ENCODE data around the gene FAM83C. TPM values are rescaled to one million over a fixed set of nuclear protein-coding genes. Genes with fewer than 3 reads are reported as not detected.

Gene FAM83C
- total and polyA plus RNA-seq, 9 of the 15 experiments (the other 6 are each of a cell fraction or from before 2014, with no cell fraction given), result not detected

DNA sequence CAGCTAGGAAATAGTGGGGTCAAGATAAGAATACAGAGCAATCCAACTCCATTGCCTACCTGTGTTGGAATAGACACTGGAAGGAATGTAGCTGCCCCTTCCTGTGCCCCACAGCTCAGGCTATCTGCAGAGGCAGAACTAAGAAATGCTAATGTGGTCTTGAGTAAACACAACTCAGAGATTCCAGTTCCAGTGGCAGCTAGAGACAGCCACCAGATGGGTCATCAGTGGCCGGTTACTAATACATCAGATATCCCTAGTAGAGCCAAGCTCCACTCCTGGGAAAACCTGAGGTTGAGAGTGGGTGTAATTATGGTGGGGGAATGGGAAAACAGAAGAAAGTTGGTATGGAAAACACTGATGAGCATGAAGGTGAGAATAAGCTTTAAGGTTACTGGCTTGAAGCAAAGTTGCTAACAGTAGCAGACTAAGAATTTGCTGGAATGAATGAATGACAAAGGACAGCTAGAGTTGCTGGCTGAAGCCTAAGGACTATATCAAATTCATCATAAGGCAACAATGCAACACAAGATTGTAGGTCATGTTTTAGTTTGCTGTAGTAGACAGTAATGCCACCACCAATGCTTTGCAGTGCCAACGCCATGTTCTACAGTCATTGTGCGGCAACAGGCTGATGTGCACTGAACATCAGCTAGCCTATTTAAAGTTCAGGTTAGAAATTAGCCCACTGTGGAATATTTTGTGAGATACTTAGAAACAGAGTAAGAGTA is 28.3 kb upstream of the FAM83C start:
- Histone ChIP-seq H3K4me3 (no peak overlapping the region), H3K27me3 (ENCODE audit: control insufficient read depth in 2 of 2, insufficient read depth in 2 of 2, low read length in 2 of 2) (no peaks in the 10 kb centered on the region), H3K4me1 (replicated peaks in 1 of 2; ENCODE audit: control insufficient read depth in 2 of 2, insufficient read depth in 2 of 2, low read length in 2 of 2) (peaks cover 4 to 9% of the 10 kb centered on the region in 2 experiments; a peak in 4 of 5 replicates), H3K36me3 (ENCODE audit: control insufficient read depth, insufficient read depth, low read length) (peaks cover 9% of the 10 kb centered on the region; the same call in 2 of the 3 replicates), H3K4me2 (ENCODE audit: insufficient read depth, low read length) (no peak overlapping the region), H3K9me1 (ENCODE audit: control insufficient read depth, insufficient read depth, low read length) (no peaks in the 10 kb centered on the region), H3K79me2 (ENCODE audit: control insufficient read depth, insufficient read depth, low read length) (no peaks in the 10 kb centered on the region), H4K20me1 (replicated peaks; ENCODE audit: control insufficient read depth, insufficient read depth, low read length) (no peaks in the 10 kb centered on the region), H3K27ac (ENCODE audit: extremely low read depth, low read depth, low read length) (no peak overlapping the region), H2AFZ (ENCODE audit: low read depth, low read length) (no peak overlapping the region), H3K9me3 (replicated peaks; ENCODE audit: control insufficient read depth, insufficient read depth, low read depth, low read length) (no peaks in the 10 kb centered on the region), H3K9ac (ENCODE audit: insufficient read depth in 1 of 2, low read depth in 2 of 2, low read length in 2 of 2) (no peak overlapping the region)
- FAIRE-seq (no peak), DNase-seq (ENCODE audit: extremely low read depth in 1 of 4, low spot score in 3 of 4) (no peak), ATAC-seq (no peak)
- intact Hi-C loops (cut with micrococcal nuclease) (no loop called here), in situ Hi-C loops (cut with MboI) (loop anchor here (25.0 kb wide), 1 partner anchor 117 kb away; the partner anchor contains the start of gene GDF5)
- WGBS (ENCODE audit: insufficient coverage, low coverage, missing lambda C conversion rate), result 67% methylated on average over 3 of the region's 3 CpGs
- BruUV-seq (replicated peaks), result no TSS peak
- ChIA-PET CTCF (ENCODE audit: low intra/inter-chr PET ratio) (interaction anchor here (0.6 kb wide), 1 partner anchor 13 kb away, joined by 3 read pairs; no protein-coding TSS in a partner anchor), POLR2A (interaction anchor here (0.6 to 1.4 kb wide), 3 partner anchors 9 to 496 kb away, joined by 3 to 5 read pairs (median 3); no protein-coding TSS in a partner anchor)
- TF ChIP-seq CBFA2T3 (IDR thresholded peaks at IDR 0.05), result 0 out of 2 replicates have a peak, but pooled peaks have one; percentile 9
- TF ChIP-seq, protein P1, sequence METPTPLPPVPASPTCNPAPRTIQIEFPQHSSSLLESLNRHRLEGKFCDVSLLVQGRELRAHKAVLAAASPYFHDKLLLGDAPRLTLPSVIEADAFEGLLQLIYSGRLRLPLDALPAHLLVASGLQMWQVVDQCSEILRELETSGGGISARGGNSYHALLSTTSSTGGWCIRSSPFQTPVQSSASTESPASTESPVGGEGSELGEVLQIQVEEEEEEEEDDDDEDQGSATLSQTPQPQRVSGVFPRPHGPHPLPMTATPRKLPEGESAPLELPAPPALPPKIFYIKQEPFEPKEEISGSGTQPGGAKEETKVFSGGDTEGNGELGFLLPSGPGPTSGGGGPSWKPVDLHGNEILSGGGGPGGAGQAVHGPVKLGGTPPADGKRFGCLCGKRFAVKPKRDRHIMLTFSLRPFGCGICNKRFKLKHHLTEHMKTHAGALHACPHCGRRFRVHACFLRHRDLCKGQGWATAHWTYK (CRISPR knock-in tag; IDR thresholded peaks at IDR 0.05), result peak; percentile 63; the same call in 1 of the 2 replicates
- TF ChIP-seq ARID1B (IDR thresholded peaks at IDR 0.05), result 0 out of 2 replicates have a peak, but pooled peaks have one; percentile 18
- TF ChIP-seq ZNF717 (CRISPR knock-in tag; IDR thresholded peaks at IDR 0.05), result no peak
- TF ChIP-seq, protein P2, sequence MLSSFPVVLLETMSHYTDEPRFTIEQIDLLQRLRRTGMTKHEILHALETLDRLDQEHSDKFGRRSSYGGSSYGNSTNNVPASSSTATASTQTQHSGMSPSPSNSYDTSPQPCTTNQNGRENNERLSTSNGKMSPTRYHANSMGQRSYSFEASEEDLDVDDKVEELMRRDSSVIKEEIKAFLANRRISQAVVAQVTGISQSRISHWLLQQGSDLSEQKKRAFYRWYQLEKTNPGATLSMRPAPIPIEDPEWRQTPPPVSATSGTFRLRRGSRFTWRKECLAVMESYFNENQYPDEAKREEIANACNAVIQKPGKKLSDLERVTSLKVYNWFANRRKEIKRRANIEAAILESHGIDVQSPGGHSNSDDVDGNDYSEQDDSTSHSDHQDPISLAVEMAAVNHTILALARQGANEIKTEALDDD (IDR thresholded peaks at IDR 0.05), result peak; percentile 47; the same call in 1 of the 2 replicates
- peak; percentile 70 for TF ChIP-seq FOSL1 (tag; conservative IDR thresholded peaks at IDR 0.05)
- TF ChIP-seq, protein P3, sequence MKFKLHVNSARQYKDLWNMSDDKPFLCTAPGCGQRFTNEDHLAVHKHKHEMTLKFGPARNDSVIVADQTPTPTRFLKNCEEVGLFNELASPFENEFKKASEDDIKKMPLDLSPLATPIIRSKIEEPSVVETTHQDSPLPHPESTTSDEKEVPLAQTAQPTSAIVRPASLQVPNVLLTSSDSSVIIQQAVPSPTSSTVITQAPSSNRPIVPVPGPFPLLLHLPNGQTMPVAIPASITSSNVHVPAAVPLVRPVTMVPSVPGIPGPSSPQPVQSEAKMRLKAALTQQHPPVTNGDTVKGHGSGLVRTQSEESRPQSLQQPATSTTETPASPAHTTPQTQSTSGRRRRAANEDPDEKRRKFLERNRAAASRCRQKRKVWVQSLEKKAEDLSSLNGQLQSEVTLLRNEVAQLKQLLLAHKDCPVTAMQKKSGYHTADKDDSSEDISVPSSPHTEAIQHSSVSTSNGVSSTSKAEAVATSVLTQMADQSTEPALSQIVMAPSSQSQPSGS (CRISPR knock-in tag; IDR thresholded peaks at IDR 0.05), result no peak
- TF ChIP-seq, protein P4, sequence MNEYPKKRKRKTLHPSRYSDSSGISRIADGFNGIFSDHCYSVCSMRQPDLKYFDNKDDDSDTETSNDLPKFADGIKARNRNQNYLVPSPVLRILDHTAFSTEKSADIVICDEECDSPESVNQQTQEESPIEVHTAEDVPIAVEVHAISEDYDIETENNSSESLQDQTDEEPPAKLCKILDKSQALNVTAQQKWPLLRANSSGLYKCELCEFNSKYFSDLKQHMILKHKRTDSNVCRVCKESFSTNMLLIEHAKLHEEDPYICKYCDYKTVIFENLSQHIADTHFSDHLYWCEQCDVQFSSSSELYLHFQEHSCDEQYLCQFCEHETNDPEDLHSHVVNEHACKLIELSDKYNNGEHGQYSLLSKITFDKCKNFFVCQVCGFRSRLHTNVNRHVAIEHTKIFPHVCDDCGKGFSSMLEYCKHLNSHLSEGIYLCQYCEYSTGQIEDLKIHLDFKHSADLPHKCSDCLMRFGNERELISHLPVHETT (CRISPR knock-in tag; conservative IDR thresholded peaks at IDR 0.05 in 1 of 2, IDR thresholded peaks at IDR 0.05 in 1 of 2), result no peak
- TF ChIP-seq BHLHE40 (IDR thresholded peaks at IDR 0.05; ENCODE audit: low read length), result no peak
- TF ChIP-seq FOXA3 (CRISPR knock-in tag; conservative IDR thresholded peaks at IDR 0.05 in 1 of 2, IDR thresholded peaks at IDR 0.05 in 1 of 2), result peak in 1 of 2 experiments; percentile 53; a peak in 2 of 4 replicates
- no peak for TF ChIP-seq ZBTB7A (IDR thresholded peaks at IDR 0.05; ENCODE audit: borderline replicate concordance, control insufficient read depth, low read depth, low read length)
- TF ChIP-seq, protein P5, sequence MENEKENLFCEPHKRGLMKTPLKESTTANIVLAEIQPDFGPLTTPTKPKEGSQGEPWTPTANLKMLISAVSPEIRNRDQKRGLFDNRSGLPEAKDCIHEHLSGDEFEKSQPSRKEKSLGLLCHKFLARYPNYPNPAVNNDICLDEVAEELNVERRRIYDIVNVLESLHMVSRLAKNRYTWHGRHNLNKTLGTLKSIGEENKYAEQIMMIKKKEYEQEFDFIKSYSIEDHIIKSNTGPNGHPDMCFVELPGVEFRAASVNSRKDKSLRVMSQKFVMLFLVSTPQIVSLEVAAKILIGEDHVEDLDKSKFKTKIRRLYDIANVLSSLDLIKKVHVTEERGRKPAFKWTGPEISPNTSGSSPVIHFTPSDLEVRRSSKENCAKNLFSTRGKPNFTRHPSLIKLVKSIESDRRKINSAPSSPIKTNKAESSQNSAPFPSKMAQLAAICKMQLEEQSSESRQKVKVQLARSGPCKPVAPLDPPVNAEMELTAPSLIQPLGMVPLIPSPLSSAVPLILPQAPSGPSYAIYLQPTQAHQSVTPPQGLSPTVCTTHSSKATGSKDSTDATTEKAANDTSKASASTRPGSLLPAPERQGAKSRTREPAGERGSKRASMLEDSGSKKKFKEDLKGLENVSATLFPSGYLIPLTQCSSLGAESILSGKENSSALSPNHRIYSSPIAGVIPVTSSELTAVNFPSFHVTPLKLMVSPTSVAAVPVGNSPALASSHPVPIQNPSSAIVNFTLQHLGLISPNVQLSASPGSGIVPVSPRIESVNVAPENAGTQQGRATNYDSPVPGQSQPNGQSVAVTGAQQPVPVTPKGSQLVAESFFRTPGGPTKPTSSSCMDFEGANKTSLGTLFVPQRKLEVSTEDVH (IDR thresholded peaks at IDR 0.05; ENCODE audit: low read depth, partially characterized antibody), result no peak
